IMR-90 (cell line): ENCODE data around the gene GATA1. TPM values are rescaled to one million over a fixed set of nuclear protein-coding genes. Genes with fewer than 3 reads are reported as not detected.

Experiments used
- ATAC-seq: fragments of 200-7000 bp; cut with Tn5 transposase; 2 replicates; pipeline ENCODE4 v1.9.1; 2020; ENCODE audit warnings: low read depth, mild to moderate bottlenecking, moderate library complexity
- BruUV-seq: library from RNA; stranded (reverse); fragments of 400-500 nt; replicated peaks from 2 replicates; lab custom pipeline; 2021; lab: Mats Ljungman, UMichigan
- CTCF ChIA-PET: fragments of 300-600 bp; formaldehyde crosslinking; extraction: SDS; loops from one replicate; lab custom pipeline; 2021; ENCODE audit warnings: antibody characterized with exemption; lab: Yijun Ruan, JAX
- POLR2A ChIA-PET: fragments of 300-600 bp; sonication (Branson Sonifier 250); formaldehyde crosslinking; loops from one replicate; lab custom pipeline; 2022; ENCODE audit warnings: antibody characterized with exemption; ENCODE audit not compliant: unreplicated experiment; lab: Charles Lee
- DNase-seq: peaks from one replicate; pipeline ENCODE4 v3.0.0; 2013
- H2AFZ ChIP-seq: replicated peaks from 2 replicates; pipeline ENCODE3; 2013; ENCODE audit warnings: low read length, mild to moderate bottlenecking; ENCODE audit not compliant: poor library complexity
- H2AK5ac ChIP-seq: 2 replicates; pipeline ENCODE4 v1.6.1; 2013; ENCODE audit warnings: low read depth, low read length, inconsistent platforms
- H2AK9ac ChIP-seq: replicated peaks from 2 replicates; pipeline ENCODE3; 2013; ENCODE audit warnings: mild to moderate bottlenecking, low read depth, low read length, moderate library complexity; ENCODE audit not compliant: poor library complexity
- H2BK120ac ChIP-seq: 2 replicates; pipeline ENCODE4 v1.6.1; 2013; ENCODE audit warnings: low read depth, low read length, inconsistent platforms
- H2BK15ac ChIP-seq: 3 replicates; pipeline ENCODE4 v1.6.1; 2013; ENCODE audit warnings: low read depth, low read length, inconsistent platforms
- H2BK20ac ChIP-seq: 2 replicates; pipeline ENCODE4 v1.6.1; 2013; ENCODE audit warnings: low read depth, mild to moderate bottlenecking, inconsistent platforms, low read length, moderate library complexity
- H2BK5ac ChIP-seq: 2 replicates; pipeline ENCODE4 v1.6.1; 2013; ENCODE audit warnings: mild to moderate bottlenecking, low read depth, low read length, inconsistent platforms; ENCODE audit not compliant: poor library complexity, severe bottlenecking
- H3K14ac ChIP-seq: replicated peaks from 2 replicates; pipeline ENCODE4 v1.6.1; 2013; ENCODE audit warnings: low read depth, low read length, inconsistent platforms
- H3K18ac ChIP-seq: 2 replicates; pipeline ENCODE4 v1.6.1; 2013; ENCODE audit warnings: low read depth, low read length, control low read depth
- H3K23ac ChIP-seq: 2 replicates; pipeline ENCODE4 v1.6.1; 2013; ENCODE audit warnings: low read depth, low read length, inconsistent platforms
- H3K27ac ChIP-seq: 2 replicates; pipeline ENCODE4 v1.5.1; 2013; ENCODE audit warnings: mild to moderate bottlenecking, control low read depth, low read length; ENCODE audit not compliant: insufficient read depth
- H3K27me3 ChIP-seq: 2 replicates; pipeline ENCODE4 v1.6.1; 2013; ENCODE audit warnings: low read length; ENCODE audit not compliant: control insufficient read depth, insufficient read depth
- H3K36me3 ChIP-seq: 2 replicates; pipeline ENCODE4 v1.6.1; 2013; ENCODE audit warnings: low read length, mixed read lengths; ENCODE audit not compliant: control insufficient read depth, insufficient read depth
- H3K4ac ChIP-seq: 2 replicates; pipeline ENCODE4 v1.6.1; 2013; ENCODE audit warnings: low read depth, low read length, inconsistent platforms
- H3K4me1 ChIP-seq: 2 replicates; pipeline ENCODE4 v1.6.1; 2013; ENCODE audit warnings: low read length, mixed read lengths; ENCODE audit not compliant: control insufficient read depth, insufficient read depth
- H3K4me2 ChIP-seq: 2 replicates; pipeline ENCODE4 v1.6.1; 2013; ENCODE audit warnings: low read depth, mild to moderate bottlenecking, control low read depth, low read length, moderate library complexity
- H3K4me3 ChIP-seq: 2 replicates; pipeline ENCODE4 v1.5.1; 2013; ENCODE audit warnings: low read depth, mild to moderate bottlenecking, control low read depth, low read length, moderate library complexity; ENCODE audit not compliant: insufficient read depth
- H3K56ac ChIP-seq: 2 replicates; pipeline ENCODE4 v1.6.1; 2013; ENCODE audit warnings: low read length, inconsistent platforms; ENCODE audit not compliant: insufficient read depth; ENCODE audit errors: extremely low read depth
- H3K79me1 ChIP-seq, 2 experiments: 2 replicates each; pipeline ENCODE4 v1.6.1; 2013; ENCODE audit warnings: low read length in 2 of 2, inconsistent platforms in 1 of 2, low read depth in 1 of 2
- H3K9ac ChIP-seq: 2 replicates; pipeline ENCODE4 v1.6.1; 2013; ENCODE audit warnings: low read depth, low read length, control low read depth
- H3K9me1 ChIP-seq: 2 replicates; pipeline ENCODE4 v1.6.1; 2013; ENCODE audit warnings: low read length, inconsistent platforms; ENCODE audit not compliant: insufficient read depth
- H3K9me3 ChIP-seq: 2 replicates; pipeline ENCODE4 v1.6.1; 2013; ENCODE audit warnings: low read length; ENCODE audit not compliant: control insufficient read depth, insufficient read depth
- H4K20me1 ChIP-seq: 2 replicates; pipeline ENCODE4 v1.6.1; 2013; ENCODE audit warnings: low read length, inconsistent platforms; ENCODE audit not compliant: insufficient read depth
- H4K5ac ChIP-seq: 2 replicates; pipeline ENCODE4 v1.6.1; 2013; ENCODE audit warnings: mild to moderate bottlenecking, low read depth, low read length, control low read depth
- H4K8ac ChIP-seq, 2 experiments: 2 replicates each; pipeline ENCODE4 v1.6.1; 2013; ENCODE audit warnings: low read depth in 2 of 2, low read length in 2 of 2, control low read depth in 1 of 2, inconsistent platforms in 1 of 2
- H4K91ac ChIP-seq: 2 replicates; pipeline ENCODE4 v1.6.1; 2013; ENCODE audit warnings: low read depth, low read length, inconsistent platforms; ENCODE audit not compliant: insufficient read depth
- CEBPB ChIP-seq: IDR thresholded peaks from 2 replicates; pipeline ENCODE4 v1.6.1; 2012; ENCODE audit warnings: low read depth, low read length, improper control_type of control experiment
- CHD1 ChIP-seq: IDR thresholded peaks from 2 replicates; pipeline ENCODE4 v1.6.1; 2012; ENCODE audit warnings: low read depth, low read length, improper control_type of control experiment
- MAFK ChIP-seq: IDR thresholded peaks from 2 replicates; pipeline ENCODE4 v1.6.1; 2012; ENCODE audit warnings: low read depth, low read length, improper control_type of control experiment
- MAZ ChIP-seq: IDR thresholded peaks from 2 replicates; pipeline ENCODE4 v1.6.1; 2012; ENCODE audit warnings: low read depth, mild to moderate bottlenecking, low read length, improper control_type of control experiment, moderate library complexity, borderline replicate concordance
- MXI1 ChIP-seq: IDR thresholded peaks from 2 replicates; pipeline ENCODE4 v1.6.1; 2012; ENCODE audit warnings: low read depth, mild to moderate bottlenecking, low read length, moderate library complexity, borderline replicate concordance
- NFE2L2 ChIP-seq: fragments of 150-350 bp; IDR thresholded peaks from 2 replicates; pipeline ENCODE4 v1.6.1; 2016; ENCODE audit warnings: low read depth, mild to moderate bottlenecking, low read length
- POLR2A ChIP-seq: IDR thresholded peaks from 2 replicates; pipeline ENCODE4 v1.6.1; 2012; ENCODE audit warnings: mild to moderate bottlenecking, low read depth, low read length
- WGBS, 2 experiments: methylation state at CpG; one replicate each; pipeline versions ENCODE4 v1.1.5 to v1.1.7; 2013; ENCODE audit warnings: missing lambda C conversion rate in 2 of 2; ENCODE audit not compliant: insufficient read length in 1 of 2; ENCODE audit errors: extremely low coverage in 2 of 2; 5-methylcytosine and 5-hydroxymethylcytosine counted together
- dilution Hi-C: fragments of 300-500 bp; cut with HindIII; formaldehyde crosslinking; loops from one replicate; pipeline ENCODE4 v1.14.3; 2018; ENCODE audit warnings: low sequenced_read_pairs; ENCODE audit not compliant: unreplicated experiment
- in situ Hi-C: fragments of 300-500 bp; cut with MboI; formaldehyde crosslinking; loops from 3 replicates; pipeline ENCODE4 v1.14.3; 2019; ENCODE audit warnings: low sequenced_read_pairs, inconsistent platforms, mixed read lengths
- intact Hi-C: fragments of 100-400 bp; cut with micrococcal nuclease; formaldehyde crosslinking; loops from 2 replicates; pipeline ENCODE4 v1.10.0; 2022
- polyA plus RNA-seq, 3 experiments: library from polyadenylated mRNA; depleted of rRNA; stranded (reverse); fragments of >200 nt; gene quantifications; 2 replicates each; pipeline ENCODE4 v1.2.3, GENCODE V29; 2012; ENCODE audit warnings: low replicate concordance in 1 of 3
- total RNA-seq: library from RNA; depleted of rRNA; stranded (reverse); fragments of >200 nt; gene quantifications from 2 replicates; pipeline ENCODE4 v1.2.3, GENCODE V29; 2012
- TF ChIP-seq, protein P1 (sequence below): fragments of 150-350 bp; IDR thresholded peaks from 2 replicates; pipeline ENCODE4 v1.6.1; 2017; ENCODE audit warnings: mild to moderate bottlenecking, antibody characterized with exemption, low read length, low read depth
- TF ChIP-seq, protein P2 (sequence below): conservative IDR thresholded peaks from 2 replicates; pipeline ENCODE4 v1.5.1; 2012; ENCODE audit warnings: mild to moderate bottlenecking, low read depth, low read length, improper control_type of control experiment
- TF ChIP-seq, protein P3 (sequence below): fragments of 150-350 bp; IDR thresholded peaks from 2 replicates; pipeline ENCODE4 v1.6.1; 2016; ENCODE audit warnings: low read depth, mild to moderate bottlenecking, low read length, moderate library complexity, borderline replicate concordance

GATA1 gene
- total and polyA plus RNA-seq, 2 of the 4 experiments (the other 2 are of a cell fraction) = not detected

DNA sequence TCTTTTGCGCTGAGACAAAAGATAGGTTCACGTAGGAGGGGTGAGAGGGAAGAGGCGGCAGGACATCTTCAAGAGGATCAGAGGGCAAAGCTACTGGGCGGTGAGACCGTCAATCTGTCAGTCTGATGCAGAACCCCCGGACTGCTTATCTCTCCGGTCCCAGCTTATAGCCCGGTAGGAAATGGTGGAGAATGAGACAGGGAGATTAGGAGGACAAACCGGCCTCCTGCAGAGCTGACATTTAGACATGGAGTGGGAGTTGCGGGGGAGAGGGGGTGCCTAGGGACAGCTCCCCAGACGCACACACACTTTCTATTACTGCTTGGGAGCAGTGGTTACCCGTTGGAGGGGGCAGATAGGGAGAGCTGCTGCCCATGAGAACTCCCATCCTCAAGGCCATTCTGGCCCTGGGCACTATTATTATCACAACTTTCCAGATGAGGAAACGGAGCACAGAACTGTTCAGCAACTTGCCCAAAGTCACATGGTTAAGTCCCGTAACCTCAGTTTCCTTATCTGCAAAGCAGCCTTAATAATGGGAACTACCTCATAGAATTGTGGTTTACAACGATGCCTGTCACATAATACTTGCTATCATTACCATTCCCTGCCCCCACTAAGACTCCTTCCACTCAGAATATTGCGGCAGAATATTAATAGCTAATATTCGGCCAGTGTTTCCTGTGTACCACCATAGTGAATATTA is 14.3 kb downstream of the GATA1 start:
- in situ Hi-C loops (no loop called here), dilution Hi-C loops (no loop called here), intact Hi-C loops (loop anchor here (1.0 to 10.0 kb wide), 3 partner anchors 63 to 906 kb away; no protein-coding TSS in a partner anchor)
- Histone ChIP-seq H3K18ac (peak overlapping the region; percentile 7; the same call in 1 of the 2 replicates), H2AK5ac (peak overlapping the region; percentile 79), H3K4me2 (peak overlapping the region; percentile 87), H3K9me1 (peaks cover 13% of the 10 kb centered on the region; the same call in 1 of the 2 replicates), H3K79me1 (peaks cover 0 to 13% of the 10 kb centered on the region in 2 experiments; a peak in 1 of 4 replicates), H2BK120ac (no peak overlapping the region; the same call in 1 of the 2 replicates), H3K27me3 (no peaks in the 10 kb centered on the region), H4K20me1 (no peaks in the 10 kb centered on the region), H3K4me1 (0 out of 2 replicates have a peak, but pooled peaks cover 3% of the 10 kb centered on the region), H3K4me3 (peak overlapping the region; percentile 79), H4K8ac (peak overlapping the region; percentile 96 to 100), H2AK9ac (peak overlapping the region; percentile 85), H3K14ac (peak overlapping the region; percentile 87), H2BK20ac (no peak overlapping the region), H2AFZ (peak overlapping the region; percentile 100), H3K27ac (peak overlapping the region; percentile 89), H4K5ac (peak overlapping the region; percentile 92), H2BK15ac (no peak overlapping the region), H3K9me3 (no peaks in the 10 kb centered on the region), H3K23ac (peak overlapping the region; percentile 8; the same call in 1 of the 2 replicates), H3K4ac (peak overlapping the region; percentile 64), H3K36me3 (peaks cover 2% of the 10 kb centered on the region; the same call in 1 of the 2 replicates), H4K91ac (peak overlapping the region; percentile 79), H3K56ac (0 out of 2 replicates have a peak overlapping the region, but pooled peaks have one; percentile 93), H2BK5ac (peak overlapping the region; percentile 88), H3K9ac (peak overlapping the region; percentile 54)
- ATAC-seq (no peak), DNase-seq (no peak)
- no TSS peak for BruUV-seq
- WGBS, 2 experiments = 71% methylated on average over 5 of the region's 17 CpGs; no CpG with 5 or more reads in 1 of the 2 experiments
- no peak for TF ChIP-seq CHD1
- TF ChIP-seq MAFK = no peak
- no peak for TF ChIP-seq MXI1
- TF ChIP-seq, protein P1, sequence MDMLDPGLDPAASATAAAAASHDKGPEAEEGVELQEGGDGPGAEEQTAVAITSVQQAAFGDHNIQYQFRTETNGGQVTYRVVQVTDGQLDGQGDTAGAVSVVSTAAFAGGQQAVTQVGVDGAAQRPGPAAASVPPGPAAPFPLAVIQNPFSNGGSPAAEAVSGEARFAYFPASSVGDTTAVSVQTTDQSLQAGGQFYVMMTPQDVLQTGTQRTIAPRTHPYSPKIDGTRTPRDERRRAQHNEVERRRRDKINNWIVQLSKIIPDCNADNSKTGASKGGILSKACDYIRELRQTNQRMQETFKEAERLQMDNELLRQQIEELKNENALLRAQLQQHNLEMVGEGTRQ = no peak
- TF ChIP-seq, protein P2, sequence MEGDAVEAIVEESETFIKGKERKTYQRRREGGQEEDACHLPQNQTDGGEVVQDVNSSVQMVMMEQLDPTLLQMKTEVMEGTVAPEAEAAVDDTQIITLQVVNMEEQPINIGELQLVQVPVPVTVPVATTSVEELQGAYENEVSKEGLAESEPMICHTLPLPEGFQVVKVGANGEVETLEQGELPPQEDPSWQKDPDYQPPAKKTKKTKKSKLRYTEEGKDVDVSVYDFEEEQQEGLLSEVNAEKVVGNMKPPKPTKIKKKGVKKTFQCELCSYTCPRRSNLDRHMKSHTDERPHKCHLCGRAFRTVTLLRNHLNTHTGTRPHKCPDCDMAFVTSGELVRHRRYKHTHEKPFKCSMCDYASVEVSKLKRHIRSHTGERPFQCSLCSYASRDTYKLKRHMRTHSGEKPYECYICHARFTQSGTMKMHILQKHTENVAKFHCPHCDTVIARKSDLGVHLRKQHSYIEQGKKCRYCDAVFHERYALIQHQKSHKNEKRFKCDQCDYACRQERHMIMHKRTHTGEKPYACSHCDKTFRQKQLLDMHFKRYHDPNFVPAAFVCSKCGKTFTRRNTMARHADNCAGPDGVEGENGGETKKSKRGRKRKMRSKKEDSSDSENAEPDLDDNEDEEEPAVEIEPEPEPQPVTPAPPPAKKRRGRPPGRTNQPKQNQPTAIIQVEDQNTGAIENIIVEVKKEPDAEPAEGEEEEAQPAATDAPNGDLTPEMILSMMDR = no peak
- TF ChIP-seq CEBPB = no peak
- TF ChIP-seq POLR2A = no peak
- no peak for TF ChIP-seq MAZ
- TF ChIP-seq, protein P3, sequence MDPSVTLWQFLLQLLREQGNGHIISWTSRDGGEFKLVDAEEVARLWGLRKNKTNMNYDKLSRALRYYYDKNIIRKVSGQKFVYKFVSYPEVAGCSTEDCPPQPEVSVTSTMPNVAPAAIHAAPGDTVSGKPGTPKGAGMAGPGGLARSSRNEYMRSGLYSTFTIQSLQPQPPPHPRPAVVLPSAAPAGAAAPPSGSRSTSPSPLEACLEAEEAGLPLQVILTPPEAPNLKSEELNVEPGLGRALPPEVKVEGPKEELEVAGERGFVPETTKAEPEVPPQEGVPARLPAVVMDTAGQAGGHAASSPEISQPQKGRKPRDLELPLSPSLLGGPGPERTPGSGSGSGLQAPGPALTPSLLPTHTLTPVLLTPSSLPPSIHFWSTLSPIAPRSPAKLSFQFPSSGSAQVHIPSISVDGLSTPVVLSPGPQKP = no peak
- TF ChIP-seq NFE2L2 = no peak
- CTCF ChIA-PET = no interaction called here
- POLR2A ChIA-PET = no interaction called here
